GM21390 (cell line): ENCODE measurements around the gene QSOX2.

Experiments used
- ATAC-seq: cut with Tn5 transposase; IDR thresholded peaks from one replicate; pipeline ENCODE4 v1.9.1; 2021; ENCODE audit not compliant: unreplicated experiment

Gene QSOX2

DNA sequence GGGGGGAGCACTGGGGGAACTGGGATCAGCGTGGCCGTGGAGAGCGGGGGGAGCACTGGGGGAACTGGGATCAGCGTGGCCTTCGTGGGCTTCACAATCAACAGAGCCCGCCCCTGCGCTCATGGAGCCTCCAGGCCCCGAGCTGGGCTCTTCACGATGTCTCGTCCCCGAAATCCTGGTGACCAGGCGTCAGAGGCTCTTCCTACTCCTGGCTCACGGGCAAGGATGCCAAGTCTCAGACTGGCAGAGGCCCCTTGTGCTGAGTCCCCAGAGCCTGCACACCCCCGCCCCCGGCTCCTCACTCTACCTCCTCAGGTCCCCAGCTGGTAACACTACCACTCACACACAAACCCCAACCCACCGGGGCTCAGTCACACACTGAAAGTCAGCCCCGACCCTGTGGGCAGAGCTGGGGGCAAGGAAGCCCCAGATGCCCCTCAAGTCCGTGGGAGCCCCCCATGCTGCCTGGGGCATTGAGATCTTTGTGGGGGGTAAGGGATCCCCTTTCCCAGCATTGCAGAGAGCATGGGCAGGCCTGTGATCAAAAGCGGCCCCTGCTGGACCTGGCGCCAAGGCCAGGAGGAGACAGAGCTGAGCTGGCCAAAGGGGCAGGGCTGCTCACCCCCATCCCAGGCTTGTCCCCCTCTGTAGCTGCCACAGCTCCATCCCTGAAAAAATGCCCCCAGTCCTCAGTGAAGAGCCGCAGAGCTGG lies 67.4 kb downstream of the QSOX2 start:
- ATAC-seq: no peak

DNA sequence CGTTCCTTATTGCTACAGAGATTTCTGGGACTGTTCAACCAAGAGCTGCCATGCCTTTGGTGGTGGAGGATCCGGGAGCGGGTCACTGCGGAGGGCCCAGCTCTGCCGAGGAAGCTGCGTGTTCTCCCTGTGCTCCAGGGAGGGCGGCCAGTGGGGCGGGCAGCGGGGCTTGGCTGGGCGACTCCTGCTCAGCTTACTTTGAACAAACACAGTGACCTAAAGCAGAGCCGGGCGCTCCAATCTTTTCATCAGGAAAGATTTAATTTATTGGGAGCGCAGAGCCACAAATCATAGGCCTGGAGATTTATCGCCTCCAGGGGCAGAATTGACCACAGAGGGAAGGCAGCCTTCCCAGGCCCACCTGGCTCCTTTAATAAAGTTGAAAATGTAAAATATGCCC lies 68.4 kb downstream of the QSOX2 start:
- no peak for ATAC-seq

DNA sequence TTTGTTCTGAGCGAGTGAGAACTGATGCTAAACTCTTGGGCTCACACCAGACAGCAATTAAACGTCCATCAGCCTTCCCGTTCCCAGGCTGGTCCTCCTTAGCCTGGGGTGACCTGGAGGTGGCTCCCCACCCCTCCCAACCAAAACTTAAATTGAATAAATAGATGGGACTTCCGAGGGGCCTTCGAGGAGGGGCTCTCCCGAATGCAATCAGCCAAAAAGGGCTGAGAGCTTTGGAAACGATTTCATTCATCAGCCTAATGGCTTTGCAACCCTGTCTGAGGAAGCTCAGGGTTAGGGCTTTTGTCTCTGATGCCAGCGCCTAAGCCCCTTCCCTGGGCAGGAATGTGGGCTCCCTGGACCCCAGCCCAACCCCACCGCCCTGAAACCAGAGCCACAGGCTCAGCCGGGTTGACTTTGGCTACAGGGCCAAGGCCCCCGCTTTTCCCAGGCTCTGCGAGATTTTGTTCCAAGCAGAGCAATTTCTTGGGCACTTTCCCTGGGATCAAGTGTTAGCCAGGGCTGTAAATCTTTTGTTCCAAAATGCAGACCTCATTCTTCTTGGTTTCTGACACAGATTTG lies 69.9 kb downstream of the QSOX2 start:
- ATAC-seq: no peak

DNA sequence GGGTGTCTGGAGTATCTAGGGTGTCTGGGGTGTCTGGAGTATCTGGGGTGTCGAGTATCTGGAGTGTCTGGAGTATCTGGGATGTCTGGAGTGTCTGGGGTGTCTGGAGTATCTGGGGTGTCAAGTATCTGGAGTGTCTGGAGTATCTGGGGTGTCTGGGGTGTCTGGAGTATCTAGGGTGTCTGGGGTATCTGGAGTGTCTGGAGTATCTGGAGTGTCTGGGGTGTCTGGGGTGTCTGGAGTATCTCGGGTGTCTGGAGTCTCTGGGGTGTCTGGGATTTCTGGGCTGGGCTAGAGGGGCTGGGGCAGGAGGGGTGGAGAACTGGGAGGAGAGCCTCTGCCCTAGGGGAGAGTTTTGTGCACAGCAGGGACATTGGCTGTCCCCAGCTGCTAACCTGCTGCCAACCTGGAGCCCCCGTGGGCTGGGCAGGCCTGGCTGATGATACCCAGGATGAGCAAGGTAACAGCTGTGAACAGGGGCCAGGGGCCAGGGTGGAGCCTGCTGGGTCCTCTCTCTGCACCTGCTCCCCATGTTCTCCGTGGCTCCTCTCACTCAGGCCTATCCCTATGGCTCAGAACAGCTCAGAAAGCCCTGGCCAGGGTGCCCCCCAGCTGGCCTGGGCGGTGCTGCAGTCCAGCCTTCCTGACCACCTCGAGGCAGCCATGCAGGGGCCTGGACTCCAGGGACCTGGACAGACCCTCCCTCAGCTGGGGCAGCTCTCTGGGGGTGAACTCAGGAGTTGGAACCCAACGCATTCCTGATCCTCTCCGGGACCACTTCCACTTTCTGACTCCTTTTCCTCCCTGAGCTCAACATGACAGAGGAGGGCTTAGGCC lies 70.6 kb downstream of the QSOX2 start:
- ATAC-seq: no peak

DNA sequence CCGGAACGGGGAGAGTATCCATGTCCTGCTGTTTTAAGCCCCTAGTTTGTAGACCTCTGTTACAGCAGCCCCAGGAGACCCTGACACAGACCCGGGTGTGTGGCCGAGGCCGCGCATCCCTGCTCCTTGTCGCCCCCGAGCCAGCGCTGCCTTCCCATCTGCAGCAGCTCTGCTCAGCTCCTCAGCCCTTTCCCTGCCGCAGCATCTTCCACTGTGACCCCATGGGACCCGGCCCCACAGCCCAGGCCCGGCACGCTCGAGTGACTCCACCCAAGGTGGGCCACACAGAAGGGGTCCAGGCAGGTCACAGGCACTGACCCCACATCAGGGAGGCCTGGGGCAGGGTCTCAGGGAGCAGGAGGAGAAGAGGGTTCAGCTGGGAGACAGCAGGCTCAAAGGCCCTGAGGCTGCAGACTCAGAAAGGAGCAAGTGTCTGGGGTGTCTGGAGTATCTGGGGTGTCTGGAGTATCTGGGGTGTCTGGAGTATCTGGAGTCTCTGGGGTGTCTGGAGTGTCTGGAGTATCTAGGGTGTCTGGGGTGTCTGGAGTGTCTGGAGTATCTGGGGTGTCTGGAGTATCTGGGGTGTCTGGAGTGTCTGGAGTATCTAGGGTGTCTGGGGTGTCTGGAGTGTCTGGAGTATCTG lies 71.8 kb downstream of the QSOX2 start:
- no peak for ATAC-seq

DNA sequence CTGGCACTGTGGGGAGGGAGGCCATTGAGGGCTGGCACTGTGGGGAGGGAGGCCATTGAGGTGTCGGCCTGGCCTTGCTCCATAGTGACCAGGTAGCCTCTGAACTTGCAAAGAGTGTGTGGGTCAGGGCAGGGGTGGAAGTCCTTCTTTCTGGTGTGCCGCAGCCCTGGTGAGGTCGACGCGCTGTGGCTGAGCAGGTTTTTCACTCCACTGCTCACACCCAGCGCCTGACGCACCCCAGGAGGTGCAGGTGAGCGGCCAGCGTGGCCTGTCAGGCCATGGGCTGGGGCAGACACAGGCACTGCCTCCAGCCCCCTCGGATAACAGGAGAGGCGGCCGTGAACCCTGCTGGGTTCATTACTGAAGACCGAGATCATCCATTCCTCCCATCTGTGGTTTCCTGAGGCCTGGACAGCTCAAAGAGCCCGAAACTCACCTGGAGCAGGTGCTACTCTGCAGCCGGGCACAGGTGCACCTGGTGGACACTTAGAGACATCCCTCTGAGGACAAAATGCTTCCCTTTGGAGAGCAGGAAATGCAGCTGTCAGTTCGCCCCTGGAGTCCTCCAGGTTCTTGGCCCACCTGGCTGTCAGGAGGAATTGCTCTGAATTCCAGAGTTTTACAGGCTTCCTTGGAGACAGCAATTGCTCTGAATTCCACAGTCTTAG lies 73.1 kb downstream of the QSOX2 start:
- no peak for ATAC-seq

DNA sequence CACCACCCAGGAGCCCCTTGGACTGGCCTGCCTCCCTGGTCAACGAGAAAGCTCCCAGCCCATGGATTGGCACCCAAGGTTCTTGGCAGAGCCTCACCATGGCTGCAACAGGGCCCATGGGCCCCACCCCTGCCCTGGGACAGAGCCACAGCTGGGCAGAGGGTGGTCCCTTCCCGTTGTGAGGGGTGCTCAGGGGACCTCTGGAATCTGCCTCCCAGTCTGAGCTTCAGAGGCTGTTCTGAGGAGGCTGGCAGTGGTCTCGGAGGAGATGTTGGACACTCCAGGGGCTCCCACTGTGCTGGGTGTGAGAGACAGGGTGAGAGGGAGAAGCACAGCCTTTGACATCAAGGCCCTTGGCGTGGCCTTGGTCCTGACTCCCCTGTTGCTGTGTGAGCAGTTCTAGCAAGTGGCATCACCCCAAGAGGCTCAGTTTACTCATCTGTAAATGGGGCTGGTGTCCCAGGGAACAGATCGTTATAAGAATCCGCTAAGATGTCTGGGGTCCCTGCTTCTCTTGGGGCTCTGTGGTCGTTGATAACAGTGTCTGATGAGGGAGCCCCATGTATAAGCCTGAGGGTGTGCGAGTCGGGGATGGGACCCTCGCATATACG lies 73.7 kb downstream of the QSOX2 start:
- no peak for ATAC-seq

DNA sequence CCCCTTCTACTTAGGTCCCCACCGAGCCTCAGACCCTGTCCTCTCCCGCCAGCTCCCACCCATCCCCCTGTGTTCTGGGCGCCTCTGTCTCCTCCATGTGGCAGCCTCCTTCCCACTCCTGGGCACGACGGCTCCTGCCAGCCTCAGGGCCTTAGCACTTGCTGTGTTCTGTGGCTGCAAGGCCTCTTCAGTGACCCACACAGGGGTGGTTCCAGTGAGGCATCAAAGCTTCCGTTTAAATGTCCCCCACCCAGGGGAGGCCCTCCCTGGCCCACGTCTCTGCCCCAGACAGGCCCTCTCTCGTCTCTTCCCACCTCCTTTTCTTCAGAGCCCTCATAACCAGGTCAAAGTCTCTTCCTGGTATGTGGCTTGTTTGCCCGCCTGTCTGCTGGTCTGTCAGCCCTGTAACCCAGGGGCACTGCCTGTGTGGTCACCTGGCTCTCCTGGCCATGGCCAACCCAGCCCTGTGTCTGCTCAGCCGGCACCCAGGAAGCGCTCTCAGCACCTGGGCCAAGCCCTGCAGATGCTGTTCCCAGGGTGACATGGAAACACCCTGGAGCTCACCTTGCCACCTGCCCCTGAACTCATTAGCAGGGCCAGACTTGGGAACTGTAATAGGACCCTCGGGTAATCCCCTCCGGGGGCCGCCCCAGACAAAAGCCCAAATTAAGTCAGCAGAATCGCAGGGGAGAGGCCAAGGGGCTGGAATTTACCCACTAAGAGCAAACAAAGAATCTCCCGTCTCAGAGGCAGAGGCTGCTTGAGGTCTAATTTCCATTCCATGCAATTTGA lies 74.4 kb downstream of the QSOX2 start:
- ATAC-seq: no peak

DNA sequence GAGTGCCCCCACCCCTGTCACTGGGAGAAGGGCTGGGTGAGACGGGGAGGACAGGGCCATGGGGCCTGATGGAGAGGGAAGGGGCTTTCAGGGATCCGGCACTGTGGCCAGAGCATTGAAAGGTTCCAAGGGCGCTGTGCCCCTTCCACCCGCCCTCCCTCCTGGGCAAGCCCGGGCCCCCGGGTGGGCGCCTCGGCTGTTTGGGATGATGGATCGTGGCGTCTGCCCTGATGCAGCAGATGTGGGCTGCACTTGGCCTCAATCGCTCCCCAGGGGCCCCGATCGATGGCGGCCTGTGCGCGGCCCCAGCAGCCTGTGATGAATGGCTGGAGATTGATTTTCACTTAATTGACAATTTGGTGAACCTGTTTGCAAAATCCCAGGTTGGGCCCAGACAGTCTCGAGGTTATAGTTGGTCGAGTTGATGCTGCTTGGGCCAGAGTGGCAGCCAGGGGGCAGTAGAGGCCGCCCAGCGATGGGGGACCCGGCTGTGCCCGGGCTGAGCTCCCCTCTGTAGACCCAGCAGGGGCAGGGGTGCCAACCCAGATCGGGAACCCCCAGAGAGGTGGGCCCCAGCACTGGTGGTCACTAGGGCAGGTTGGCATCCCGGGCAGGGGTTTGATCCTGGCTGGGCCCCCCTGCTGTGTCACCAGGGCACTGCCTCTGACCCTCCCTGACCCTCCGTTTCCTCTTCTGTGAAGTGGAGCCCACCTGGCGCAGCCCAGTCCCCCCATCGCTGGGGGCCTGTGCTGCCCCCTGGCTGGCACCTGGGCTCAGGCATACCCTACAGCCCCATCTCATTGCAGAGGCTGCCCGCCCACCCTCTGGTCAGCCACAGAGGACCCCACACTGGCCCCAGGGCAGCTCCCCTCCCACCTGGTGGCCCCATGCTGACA lies 75.4 kb downstream of the QSOX2 start:
- no peak for ATAC-seq

DNA sequence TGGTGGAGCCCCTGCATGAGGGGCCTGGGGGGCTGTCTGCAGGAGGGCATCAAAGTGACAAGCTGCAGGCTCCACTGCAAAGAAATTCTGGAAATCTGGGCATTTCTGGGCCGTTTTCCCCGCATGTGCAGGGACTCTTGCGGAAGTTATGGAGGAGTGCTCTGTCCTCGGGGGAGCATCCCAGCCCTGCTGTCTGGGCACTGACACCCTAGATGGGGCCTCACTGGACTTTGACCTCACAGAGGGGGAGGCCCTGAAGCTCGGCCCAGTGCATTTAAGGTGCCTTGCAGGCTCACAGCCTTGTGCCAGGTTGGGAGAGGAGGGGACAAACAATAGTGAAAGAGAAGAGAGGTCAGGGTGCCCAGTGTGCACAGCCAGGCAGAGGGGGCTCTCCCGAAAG lies 76.1 kb downstream of the QSOX2 start:
- no peak for ATAC-seq

DNA sequence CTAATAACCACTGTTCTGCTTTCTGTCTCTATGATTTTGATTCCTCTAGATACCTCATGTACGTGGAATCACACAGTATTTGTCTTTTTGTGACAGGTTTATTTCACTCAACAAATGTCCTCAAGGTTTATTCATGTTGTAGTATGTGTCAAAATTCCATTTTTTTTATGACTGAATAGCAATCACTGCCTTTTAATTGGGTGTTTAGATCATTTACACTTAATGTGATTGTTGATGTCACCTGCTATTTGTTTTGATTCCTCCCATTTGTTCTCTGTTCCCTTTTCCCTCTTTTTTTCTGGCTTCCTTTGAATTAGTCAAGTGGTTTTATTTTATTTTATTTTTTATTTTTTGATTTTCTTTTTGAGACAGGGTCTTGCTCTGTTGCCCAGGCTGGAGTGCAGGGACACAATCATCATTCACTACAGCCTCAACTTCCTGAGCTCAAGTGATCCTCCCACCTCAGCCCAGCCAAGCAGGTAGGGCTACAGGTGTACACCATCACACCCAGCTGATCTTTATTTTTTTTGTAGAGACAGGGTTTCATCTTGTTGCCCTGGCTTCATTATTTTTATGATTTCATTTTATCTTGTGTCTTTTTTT lies 82.3 kb downstream of the QSOX2 start:
- no peak for ATAC-seq

DNA sequence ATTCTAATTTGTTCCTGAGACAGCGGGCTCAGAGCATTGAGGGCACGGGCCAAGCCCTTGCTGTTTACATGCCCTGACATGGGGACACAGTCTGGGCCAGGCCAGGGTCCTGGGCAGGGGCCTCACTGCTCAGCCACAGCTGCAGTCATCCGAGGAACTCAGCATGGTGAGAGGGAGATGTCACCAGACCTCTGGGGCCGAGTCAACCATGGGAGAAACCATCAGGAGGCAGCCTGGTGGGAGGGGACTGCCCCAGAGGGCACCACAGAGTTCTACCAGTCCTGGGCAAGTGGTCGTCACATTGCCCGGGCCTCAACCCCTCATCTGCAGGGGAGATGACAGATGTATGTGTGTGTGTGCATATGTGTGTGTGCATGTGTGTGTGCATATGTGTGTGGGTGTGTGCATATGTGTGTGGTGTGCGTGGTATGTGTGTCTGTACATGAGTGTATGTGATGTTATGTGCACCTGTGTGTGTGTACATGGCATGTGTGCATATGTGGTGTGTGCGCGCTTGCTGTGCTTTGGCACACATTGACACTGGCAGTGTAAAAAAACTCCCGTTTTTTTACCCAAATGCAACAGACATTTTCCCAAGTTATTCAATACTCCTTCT lies 84.5 kb downstream of the QSOX2 start:
- ATAC-seq: no peak

DNA sequence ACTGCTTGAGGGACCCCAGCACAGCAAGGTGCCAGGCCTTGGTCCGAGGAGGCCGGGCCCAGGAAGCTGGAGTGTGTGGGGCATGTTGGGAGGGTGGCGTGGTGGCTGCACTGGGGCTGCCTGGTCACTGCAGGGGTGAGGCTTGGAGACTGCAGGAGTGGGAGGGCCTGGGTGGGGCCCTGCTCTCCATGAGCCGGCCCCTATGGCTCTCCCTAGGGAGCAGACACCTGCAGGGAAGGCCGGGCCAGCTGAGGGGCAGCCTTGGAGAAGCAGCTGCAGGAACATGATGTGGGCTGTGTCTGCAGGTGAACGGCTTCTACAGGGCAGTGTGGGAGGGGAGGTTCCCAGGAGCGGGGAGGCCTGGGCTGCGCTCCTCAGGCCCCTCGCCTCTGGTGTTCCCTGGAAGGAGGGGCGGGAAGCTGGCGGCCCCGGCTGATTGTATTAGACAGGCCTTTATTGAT lies 85.2 kb downstream of the QSOX2 start:
- ATAC-seq: no peak

DNA sequence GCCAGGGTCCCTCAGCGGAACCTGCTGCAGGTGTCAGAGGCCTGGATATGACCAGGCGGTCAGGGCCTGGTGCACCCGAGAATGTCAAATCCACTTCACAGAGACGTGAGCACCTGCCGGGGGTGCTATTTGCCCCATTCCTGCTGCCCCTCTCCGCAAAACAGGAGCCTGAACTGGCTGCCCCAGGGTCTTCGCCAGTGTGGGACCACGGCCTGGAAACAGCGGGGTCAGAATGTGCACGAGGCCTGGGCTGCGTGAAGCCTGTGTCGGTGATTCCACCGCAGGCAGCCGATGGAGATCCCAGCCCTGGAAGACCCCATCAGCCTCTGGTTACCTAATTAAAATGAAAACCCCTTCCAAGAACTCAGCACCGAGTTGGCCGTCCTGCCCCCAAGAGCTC lies 85.8 kb downstream of the QSOX2 start:
- no peak for ATAC-seq

DNA sequence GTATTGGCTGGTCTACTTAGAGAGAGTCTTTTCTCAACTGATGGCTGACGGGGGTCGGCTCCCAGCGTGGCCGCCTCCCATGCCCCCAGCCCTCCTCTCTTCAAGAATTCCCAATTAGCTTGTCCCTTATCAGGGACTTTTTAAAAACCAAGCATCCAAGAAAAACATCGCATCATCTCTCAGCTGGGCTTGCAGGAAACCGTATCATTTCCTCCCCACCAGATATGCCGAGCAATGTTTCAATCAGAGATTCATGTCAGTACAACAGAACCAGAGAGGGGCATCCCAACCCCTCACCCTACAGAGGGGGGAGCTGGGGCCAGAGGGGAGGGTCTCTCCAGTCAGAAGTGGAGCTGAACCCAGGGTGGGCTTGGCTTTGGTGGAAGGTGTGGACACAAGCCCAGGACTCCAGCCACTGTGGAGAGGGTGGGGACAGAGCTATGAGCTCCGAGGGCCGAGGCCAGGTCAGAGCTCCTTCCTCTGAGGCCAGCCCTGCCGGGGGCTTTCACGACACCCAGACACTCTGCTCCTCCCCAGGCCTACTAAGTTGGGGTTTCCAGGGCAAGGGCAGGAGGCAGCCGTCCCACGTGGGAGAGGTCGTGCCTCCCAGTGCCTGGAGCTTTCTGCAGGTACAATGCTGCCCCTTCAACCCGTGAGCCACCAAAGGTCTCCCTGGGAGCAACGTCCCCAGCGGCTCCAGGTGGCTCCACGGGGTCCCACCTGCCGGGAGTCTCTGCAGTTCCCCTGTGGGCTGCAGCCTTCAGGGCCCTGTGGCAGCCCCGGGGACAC lies 87.9 kb downstream of the QSOX2 start:
- no peak for ATAC-seq
